Activated T-helper 2 cell treated with anti-CD3 and anti-CD28 coated beads, Interferon-gamma antibody, Interleukin-2, Interleukin-4, amounts not matched to agents 10 μg/mL and 5 μg/mL and 100 μg/mL, durations not matched to agents 14 hours and 24 hours and 36 hours (primary cell): ENCODE results near the gene MALRD1. TPM values are rescaled to one million over a fixed set of nuclear protein-coding genes. Genes with fewer than 3 reads are reported as not detected.

ENCODE experiments used
- DNase-seq: peaks from one replicate; pipeline ENCODE4 v3.0.0; 2021; ENCODE audit warnings: low spot score
- H3K27ac Mint-ChIP-seq: one replicate; pipeline ENCODE4 v1.8.0; 2021; ENCODE audit warnings: mixed read lengths
- H3K27me3 Mint-ChIP-seq: one replicate; pipeline ENCODE4 v1.8.0; 2021; ENCODE audit warnings: low read depth, mixed read lengths
- H3K36me3 Mint-ChIP-seq: one replicate; pipeline ENCODE4 v1.8.0; 2021; ENCODE audit warnings: low read depth, mixed read lengths
- H3K4me1 Mint-ChIP-seq: one replicate; pipeline ENCODE4 v1.8.0; 2021; ENCODE audit warnings: low read depth, mixed read lengths
- H3K4me3 Mint-ChIP-seq: one replicate; pipeline ENCODE4 v1.8.0; 2021; ENCODE audit warnings: low read depth, mild to moderate bottlenecking, moderate library complexity, mixed read lengths
- H3K9me3 Mint-ChIP-seq: one replicate; pipeline ENCODE4 v1.8.0; 2021; ENCODE audit warnings: mixed read lengths
- intact Hi-C: fragments of 100-400 bp; cut with micrococcal nuclease; formaldehyde crosslinking; loops from one replicate; pipeline ENCODE4 v1.15.1; 2023
- total RNA-seq: library from RNA; stranded (reverse); gene quantifications from 2 replicates; pipeline ENCODE4 v1.2.3, GENCODE V29; 2022

MALRD1 gene
- total RNA-seq, 1 donor from 2014 or later, result not detected

GRCh38 chr10:19119191-19119590 lies 70.6 kb downstream of the MALRD1 start:
- no peak for DNase-seq
- Mint-ChIP-seq H3K4me3 (no peak overlapping the region), H3K9me3 (peaks cover 31% of the 10 kb centered on the region), H3K36me3 (no peaks in the 10 kb centered on the region), H3K27me3 (no peaks in the 10 kb centered on the region), H3K27ac (no peak overlapping the region), H3K4me1 (no peaks in the 10 kb centered on the region)
- intact Hi-C loops, result no loop called here

- DNase-seq, result no peak
- no peak overlapping the region for H3K27ac Mint-ChIP-seq
- intact Hi-C loops, result no loop called here
- H3K36me3 Mint-ChIP-seq, result no peaks in the 10 kb centered on the region
- H3K4me3 Mint-ChIP-seq, result no peak overlapping the region
- no peaks in the 10 kb centered on the region for H3K4me1 Mint-ChIP-seq
- no peaks in the 10 kb centered on the region for H3K27me3 Mint-ChIP-seq
- H3K9me3 Mint-ChIP-seq, result peaks cover 37% of the 10 kb centered on the region
Measured at GRCh38 chr10:19120381-19120908, 71.8 kb downstream of the MALRD1 start.

GRCh38 chr10:19133992-19134391 lies 85.4 kb downstream of the MALRD1 start:
- no peak overlapping the region for H3K27ac Mint-ChIP-seq
- peaks cover 9% of the 10 kb centered on the region for H3K9me3 Mint-ChIP-seq
- H3K4me3 Mint-ChIP-seq, result no peak overlapping the region
- no peaks in the 10 kb centered on the region for H3K4me1 Mint-ChIP-seq
- DNase-seq, result no peak
- intact Hi-C loops, result no loop called here
- no peaks in the 10 kb centered on the region for H3K36me3 Mint-ChIP-seq
- no peaks in the 10 kb centered on the region for H3K27me3 Mint-ChIP-seq

GRCh38 chr10:19142967-19143366 lies 94.4 kb downstream of the MALRD1 start:
- Mint-ChIP-seq H3K27me3 (no peaks in the 10 kb centered on the region), H3K27ac (no peak overlapping the region), H3K4me1 (no peaks in the 10 kb centered on the region), H3K9me3 (peaks cover 18% of the 10 kb centered on the region), H3K36me3 (no peaks in the 10 kb centered on the region), H3K4me3 (no peak overlapping the region)
- intact Hi-C loops, result no loop called here
- no peak for DNase-seq

GRCh38 chr10:19144206-19144605 lies 95.6 kb downstream of the MALRD1 start:
- DNase-seq, result no peak
- H3K4me1 Mint-ChIP-seq, result no peaks in the 10 kb centered on the region
- H3K27me3 Mint-ChIP-seq, result no peaks in the 10 kb centered on the region
- peaks cover 30% of the 10 kb centered on the region for H3K9me3 Mint-ChIP-seq
- no peak overlapping the region for H3K27ac Mint-ChIP-seq
- intact Hi-C loops, result no loop called here
- no peaks in the 10 kb centered on the region for H3K36me3 Mint-ChIP-seq
- H3K4me3 Mint-ChIP-seq, result no peak overlapping the region

GRCh38 chr10:19154375-19154774 lies 105.8 kb downstream of the MALRD1 start:
- H3K4me3 Mint-ChIP-seq, result no peak overlapping the region
- H3K27ac Mint-ChIP-seq, result no peak overlapping the region
- H3K36me3 Mint-ChIP-seq, result no peaks in the 10 kb centered on the region
- intact Hi-C loops, result no loop called here
- no peaks in the 10 kb centered on the region for H3K27me3 Mint-ChIP-seq
- peaks cover 14% of the 10 kb centered on the region for H3K9me3 Mint-ChIP-seq
- no peak for DNase-seq
- no peaks in the 10 kb centered on the region for H3K4me1 Mint-ChIP-seq

- H3K27ac Mint-ChIP-seq, result no peak overlapping the region
- no peak overlapping the region for H3K4me3 Mint-ChIP-seq
- intact Hi-C loops, result no loop called here
- H3K9me3 Mint-ChIP-seq, result peaks cover 22% of the 10 kb centered on the region
- no peaks in the 10 kb centered on the region for H3K4me1 Mint-ChIP-seq
- no peak for DNase-seq
- no peaks in the 10 kb centered on the region for H3K27me3 Mint-ChIP-seq
- no peaks in the 10 kb centered on the region for H3K36me3 Mint-ChIP-seq
Measured at GRCh38 chr10:19158358-19158757, 109.8 kb downstream of the MALRD1 start.

- no peaks in the 10 kb centered on the region for H3K27me3 Mint-ChIP-seq
- H3K27ac Mint-ChIP-seq, result no peak overlapping the region
- H3K4me3 Mint-ChIP-seq, result no peak overlapping the region
- peaks cover 22% of the 10 kb centered on the region for H3K9me3 Mint-ChIP-seq
- DNase-seq, result no peak
- intact Hi-C loops, result no loop called here
- H3K36me3 Mint-ChIP-seq, result no peaks in the 10 kb centered on the region
- H3K4me1 Mint-ChIP-seq, result no peaks in the 10 kb centered on the region
Measured at GRCh38 chr10:19158870-19159269, 110.3 kb downstream of the MALRD1 start.

GRCh38 chr10:19164461-19164860 lies 115.9 kb downstream of the MALRD1 start:
- Mint-ChIP-seq H3K4me3 (no peak overlapping the region), H3K27ac (no peak overlapping the region), H3K4me1 (no peaks in the 10 kb centered on the region), H3K9me3 (peaks cover 18% of the 10 kb centered on the region), H3K27me3 (no peaks in the 10 kb centered on the region), H3K36me3 (no peaks in the 10 kb centered on the region)
- no peak for DNase-seq
- intact Hi-C loops, result no loop called here

GRCh38 chr10:19168584-19168983 lies 120.0 kb downstream of the MALRD1 start:
- Mint-ChIP-seq H3K27ac (no peak overlapping the region), H3K36me3 (no peaks in the 10 kb centered on the region), H3K9me3 (peaks cover 11% of the 10 kb centered on the region), H3K4me1 (no peaks in the 10 kb centered on the region), H3K27me3 (no peaks in the 10 kb centered on the region), H3K4me3 (no peak overlapping the region)
- intact Hi-C loops, result no loop called here
- no peak for DNase-seq

- DNase-seq, result no peak
- Mint-ChIP-seq H3K36me3 (no peaks in the 10 kb centered on the region), H3K4me1 (no peaks in the 10 kb centered on the region), H3K4me3 (no peak overlapping the region), H3K9me3 (peaks cover 11% of the 10 kb centered on the region), H3K27ac (no peak overlapping the region), H3K27me3 (no peaks in the 10 kb centered on the region)
- intact Hi-C loops, result no loop called here
Measured at GRCh38 chr10:19169041-19169440, 120.4 kb downstream of the MALRD1 start.

GRCh38 chr10:19169684-19170083 lies 121.1 kb downstream of the MALRD1 start:
- intact Hi-C loops, result no loop called here
- H3K27me3 Mint-ChIP-seq, result no peaks in the 10 kb centered on the region
- H3K27ac Mint-ChIP-seq, result no peak overlapping the region
- H3K9me3 Mint-ChIP-seq, result peaks cover 11% of the 10 kb centered on the region
- no peaks in the 10 kb centered on the region for H3K36me3 Mint-ChIP-seq
- H3K4me1 Mint-ChIP-seq, result no peaks in the 10 kb centered on the region
- no peak for DNase-seq
- no peak overlapping the region for H3K4me3 Mint-ChIP-seq

GRCh38 chr10:19178675-19179074 lies 130.1 kb downstream of the MALRD1 start:
- H3K27ac Mint-ChIP-seq, result no peak overlapping the region
- intact Hi-C loops, result no loop called here
- H3K4me1 Mint-ChIP-seq, result no peaks in the 10 kb centered on the region
- no peaks in the 10 kb centered on the region for H3K36me3 Mint-ChIP-seq
- H3K27me3 Mint-ChIP-seq, result no peaks in the 10 kb centered on the region
- H3K9me3 Mint-ChIP-seq, result peaks cover 16% of the 10 kb centered on the region
- no peak for DNase-seq
- no peak overlapping the region for H3K4me3 Mint-ChIP-seq

GRCh38 chr10:19184891-19185290 lies 136.3 kb downstream of the MALRD1 start:
- Mint-ChIP-seq H3K27me3 (no peaks in the 10 kb centered on the region), H3K36me3 (no peaks in the 10 kb centered on the region), H3K9me3 (peaks cover 49% of the 10 kb centered on the region), H3K4me3 (no peak overlapping the region), H3K4me1 (no peaks in the 10 kb centered on the region), H3K27ac (no peak overlapping the region)
- intact Hi-C loops, result no loop called here
- DNase-seq, result no peak
